H9 (cell line): Measurements from ENCODE around the gene PIP4K2A. TPM values are rescaled to one million over a fixed set of nuclear protein-coding genes. Genes with fewer than 3 reads are reported as not detected.
A peak's percentile ranks its signal among the peaks of the same experiment; 100 is the strongest.

Experiments used
- DNase-seq: peaks from one replicate; pipeline ENCODE4 v3.0.0-alpha.2; 2017
- H2AFZ ChIP-seq: one replicate; pipeline ENCODE4 v1.6.1; 2013; ENCODE audit warnings: mild to moderate bottlenecking, low read length, control low read depth, moderate library complexity
- H2AK5ac ChIP-seq: 2 replicates; pipeline ENCODE4 v1.6.1; 2013; ENCODE audit warnings: low read length, control low read depth, mixed read lengths; ENCODE audit not compliant: insufficient read length
- H2BK120ac ChIP-seq: one replicate; pipeline ENCODE4 v1.6.1; 2013; ENCODE audit warnings: low read depth, mild to moderate bottlenecking, low read length, control low read depth, inconsistent platforms; ENCODE audit not compliant: poor library complexity, severe bottlenecking
- H2BK12ac ChIP-seq: 2 replicates; pipeline ENCODE4 v1.6.1; 2013; ENCODE audit warnings: low read length, control low read depth, mixed read lengths, low read depth; ENCODE audit not compliant: insufficient read length
- H2BK15ac ChIP-seq: 2 replicates; pipeline ENCODE4 v1.6.1; 2013; ENCODE audit warnings: low read depth, low read length, control low read depth
- H2BK20ac ChIP-seq: one replicate; pipeline ENCODE4 v1.6.1; 2013; ENCODE audit warnings: low read depth, mild to moderate bottlenecking, low read length, control low read depth, inconsistent platforms; ENCODE audit not compliant: poor library complexity, severe bottlenecking
- H2BK5ac ChIP-seq: 2 replicates; pipeline ENCODE4 v1.6.1; 2013; ENCODE audit warnings: low read length, control low read depth, mixed read lengths; ENCODE audit not compliant: insufficient read length
- H3K14ac ChIP-seq: 2 replicates; pipeline ENCODE4 v1.6.1; 2013; ENCODE audit warnings: low read length, control low read depth; ENCODE audit not compliant: insufficient read depth
- H3K18ac ChIP-seq: 2 replicates; pipeline ENCODE4 v1.6.1; 2013; ENCODE audit warnings: low read depth, mild to moderate bottlenecking, mixed read lengths, low read length, control low read depth; ENCODE audit not compliant: insufficient read length
- H3K23ac ChIP-seq: 2 replicates; pipeline ENCODE4 v1.6.1; 2013; ENCODE audit warnings: low read length, control low read depth, mixed read lengths, low read depth; ENCODE audit not compliant: insufficient read length
- H3K23me2 ChIP-seq: 2 replicates; pipeline ENCODE4 v1.6.1; 2013; ENCODE audit warnings: low read depth, mild to moderate bottlenecking, mixed read lengths, low read length, control low read depth; ENCODE audit not compliant: insufficient read length, poor library complexity, severe bottlenecking
- H3K27ac ChIP-seq: 2 replicates; pipeline ENCODE4 v1.5.1; 2013; ENCODE audit warnings: low read length, control low read depth, mixed read lengths, low read depth; ENCODE audit not compliant: insufficient read length
- H3K27me3 ChIP-seq: 2 replicates; pipeline ENCODE4 v1.6.1; 2013; ENCODE audit warnings: low read length, control low read depth, inconsistent platforms; ENCODE audit not compliant: insufficient read depth
- H3K4ac ChIP-seq: 2 replicates; pipeline ENCODE4 v1.6.1; 2013; ENCODE audit warnings: low read depth, mild to moderate bottlenecking, control low read depth, inconsistent platforms, low read length, moderate library complexity
- H3K4me1 ChIP-seq: 2 replicates; pipeline ENCODE4 v1.6.1; 2013; ENCODE audit warnings: low read length, control low read depth, inconsistent platforms; ENCODE audit not compliant: insufficient read depth
- H3K4me2 ChIP-seq: 2 replicates; pipeline ENCODE4 v1.6.1; 2013; ENCODE audit warnings: low read length, control low read depth, mixed read lengths; ENCODE audit not compliant: insufficient read length, insufficient read depth
- H3K56ac ChIP-seq: 2 replicates; pipeline ENCODE4 v1.6.1; 2013; ENCODE audit warnings: low read depth, mild to moderate bottlenecking, mixed read lengths, low read length, control low read depth; ENCODE audit not compliant: insufficient read length
- H3K79me1 ChIP-seq: 2 replicates; pipeline ENCODE4 v1.6.1; 2013; ENCODE audit warnings: low read depth, mild to moderate bottlenecking, moderate library complexity, low read length, control low read depth, inconsistent platforms; ENCODE audit not compliant: insufficient read depth, poor library complexity, severe bottlenecking
- H3K79me2 ChIP-seq: 2 replicates; pipeline ENCODE4 v1.6.1; 2013; ENCODE audit warnings: low read length, control low read depth, inconsistent platforms; ENCODE audit not compliant: insufficient read depth
- H3K9ac ChIP-seq: 2 replicates; pipeline ENCODE4 v1.6.1; 2013; ENCODE audit warnings: low read length, control low read depth, mixed read lengths; ENCODE audit not compliant: insufficient read length; ENCODE audit errors: extremely low read depth
- H3K9me3 ChIP-seq: one replicate; pipeline ENCODE4 v1.6.1; 2013; ENCODE audit warnings: low read depth, low read length, inconsistent platforms; ENCODE audit not compliant: control insufficient read depth
- H3T11ph ChIP-seq: one replicate; pipeline ENCODE4 v1.6.1; 2013; ENCODE audit warnings: mild to moderate bottlenecking, low read length, control low read depth, inconsistent platforms
- H4K20me1 ChIP-seq: one replicate; pipeline ENCODE4 v1.6.1; 2013; ENCODE audit not compliant: control insufficient read depth, insufficient read length, insufficient read depth
- H4K5ac ChIP-seq: 2 replicates; pipeline ENCODE4 v1.6.1; 2013; ENCODE audit warnings: low read depth, mild to moderate bottlenecking, mixed read lengths, low read length, control low read depth; ENCODE audit not compliant: insufficient read length
- H4K8ac ChIP-seq: replicated peaks from 2 replicates; pipeline ENCODE4 v1.6.1; 2013; ENCODE audit warnings: low read length, control low read depth, mixed read lengths, low read depth; ENCODE audit not compliant: insufficient read length
- H4K91ac ChIP-seq: 2 replicates; pipeline ENCODE4 v1.6.1; 2013; ENCODE audit warnings: low read depth, mild to moderate bottlenecking, moderate library complexity, mixed read lengths, low read length, control low read depth; ENCODE audit not compliant: insufficient read length
- H3K27ac Mint-ChIP-seq, 3 experiments: 2 replicates in 2 of 3; 3 replicates in 1 of 3; pipeline ENCODE4 v1.8.0; 2020 to 2021; ENCODE audit warnings: mixed read lengths in 3 of 3, mild to moderate bottlenecking in 1 of 3, moderate library complexity in 1 of 3
- H3K27me3 Mint-ChIP-seq: 2 replicates; pipeline ENCODE4 v1.8.0; 2021; ENCODE audit warnings: low read depth, mild to moderate bottlenecking, moderate library complexity, mixed read lengths
- H3K36me3 Mint-ChIP-seq, 3 experiments: 2 replicates in 2 of 3; 3 replicates in 1 of 3; pipeline ENCODE4 v1.8.0; 2020 to 2021; ENCODE audit warnings: low read depth in 3 of 3, mixed read lengths in 3 of 3; ENCODE audit not compliant: insufficient read depth in 1 of 3
- H3K4me1 Mint-ChIP-seq, 2 experiments: 2 replicates each; pipeline ENCODE4 v1.8.0; 2020; ENCODE audit warnings: mixed read lengths in 2 of 2
- H3K4me3 Mint-ChIP-seq, 2 experiments: 2 replicates in 1 of 2; 3 replicates in 1 of 2; pipeline ENCODE4 v1.8.0; 2020 to 2021; ENCODE audit warnings: mild to moderate bottlenecking in 2 of 2, mixed read lengths in 2 of 2, moderate library complexity in 1 of 2
- H3K9me3 Mint-ChIP-seq, 2 experiments: 2 replicates in 1 of 2; 3 replicates in 1 of 2; pipeline ENCODE4 v1.8.0; 2020; ENCODE audit warnings: mild to moderate bottlenecking in 2 of 2, mixed read lengths in 2 of 2, moderate library complexity in 1 of 2
- CTCF ChIP-seq: fragments of 200-600 bp; sonication (generic); conservative IDR thresholded peaks from 3 replicates; pipeline ENCODE4 v1.8.0; 2021; ENCODE audit warnings: antibody characterized with exemption, mild to moderate bottlenecking
- WGBS: extraction: QIAGEN DNeasy Blood & Tissue Kit; methylation state at CpG from one replicate; pipeline ENCODE4 v1.1.7; 2013; ENCODE audit warnings: missing lambda C conversion rate, low lambda C conversion rate, mixed read lengths; ENCODE audit not compliant: insufficient read length; ENCODE audit errors: extremely low coverage; 5-methylcytosine and 5-hydroxymethylcytosine counted together
- total RNA-seq: library from RNA; stranded (reverse); gene quantifications from 2 replicates; pipeline ENCODE4 v1.2.1, GENCODE V29; 2021

PIP4K2A gene
- total RNA-seq, 1 experiment from 2014 or later = 33.6 TPM

- no peak overlapping the region for H3K9ac ChIP-seq
- H3K56ac ChIP-seq = no peak overlapping the region
- H3K18ac ChIP-seq = no peak overlapping the region
- no peak overlapping the region for H3K4me2 ChIP-seq
- H2BK12ac ChIP-seq = no peak overlapping the region
- H2BK120ac ChIP-seq = no peak overlapping the region
- H3K4me1 Mint-ChIP-seq = peaks cover 47 to 50% of the 10 kb centered on the region in 2 experiments
- H4K8ac ChIP-seq = no peak overlapping the region
- H3K4me3 Mint-ChIP-seq = no peak overlapping the region
- no peak overlapping the region for H2AFZ ChIP-seq
- H3T11ph ChIP-seq = no peak overlapping the region
- H2BK20ac ChIP-seq = no peak overlapping the region
- H3K79me2 ChIP-seq = peaks cover 13% of the 10 kb centered on the region; the same call in 1 of the 2 replicates
- no peaks in the 10 kb centered on the region for H3K23me2 ChIP-seq
- no peaks in the 10 kb centered on the region for H3K27me3 Mint-ChIP-seq
- peaks cover 13% of the 10 kb centered on the region; the same call in 1 of the 2 replicates for H3K4me1 ChIP-seq
- no peak for TF ChIP-seq CTCF
- no peak overlapping the region for H2BK15ac ChIP-seq
- no peak overlapping the region for H3K4ac ChIP-seq
- no peak for DNase-seq
- no CpG with 5 or more reads among the region's 4 CpGs for WGBS
- H3K23ac ChIP-seq = no peak overlapping the region
- no peaks in the 10 kb centered on the region; a peak in 1 of 5 replicates for H3K9me3 Mint-ChIP-seq
- no peak overlapping the region for H3K27ac ChIP-seq
- H3K14ac ChIP-seq = peak overlapping the region; percentile 45; the same call in 1 of the 2 replicates
- peaks cover 7% of the 10 kb centered on the region for H3K79me1 ChIP-seq
- peak overlapping the region in 2 of 3 experiments; percentile 24 to 78; a peak in 4 of 7 replicates for H3K27ac Mint-ChIP-seq
- H2BK5ac ChIP-seq = no peak overlapping the region
- H2AK5ac ChIP-seq = no peak overlapping the region
- no peaks in the 10 kb centered on the region; a peak in 1 of 7 replicates for H3K36me3 Mint-ChIP-seq
- no peak overlapping the region for H4K5ac ChIP-seq
- no peaks in the 10 kb centered on the region for H4K20me1 ChIP-seq
- H3K27me3 ChIP-seq = no peaks in the 10 kb centered on the region
- H3K9me3 ChIP-seq = no peaks in the 10 kb centered on the region
- no peak overlapping the region for H4K91ac ChIP-seq
Observed at GRCh38 chr10:22629852-22630233, 84.5 kb downstream of the PIP4K2A start.
